ENCODE data around the gene CUX1. TPM values are rescaled to one million over a fixed set of nuclear protein-coding genes. Genes with fewer than 3 reads are reported as not detected.
A peak's percentile ranks its signal among the peaks of the same experiment; 100 is the strongest.

The CUX1 gene, protein sequence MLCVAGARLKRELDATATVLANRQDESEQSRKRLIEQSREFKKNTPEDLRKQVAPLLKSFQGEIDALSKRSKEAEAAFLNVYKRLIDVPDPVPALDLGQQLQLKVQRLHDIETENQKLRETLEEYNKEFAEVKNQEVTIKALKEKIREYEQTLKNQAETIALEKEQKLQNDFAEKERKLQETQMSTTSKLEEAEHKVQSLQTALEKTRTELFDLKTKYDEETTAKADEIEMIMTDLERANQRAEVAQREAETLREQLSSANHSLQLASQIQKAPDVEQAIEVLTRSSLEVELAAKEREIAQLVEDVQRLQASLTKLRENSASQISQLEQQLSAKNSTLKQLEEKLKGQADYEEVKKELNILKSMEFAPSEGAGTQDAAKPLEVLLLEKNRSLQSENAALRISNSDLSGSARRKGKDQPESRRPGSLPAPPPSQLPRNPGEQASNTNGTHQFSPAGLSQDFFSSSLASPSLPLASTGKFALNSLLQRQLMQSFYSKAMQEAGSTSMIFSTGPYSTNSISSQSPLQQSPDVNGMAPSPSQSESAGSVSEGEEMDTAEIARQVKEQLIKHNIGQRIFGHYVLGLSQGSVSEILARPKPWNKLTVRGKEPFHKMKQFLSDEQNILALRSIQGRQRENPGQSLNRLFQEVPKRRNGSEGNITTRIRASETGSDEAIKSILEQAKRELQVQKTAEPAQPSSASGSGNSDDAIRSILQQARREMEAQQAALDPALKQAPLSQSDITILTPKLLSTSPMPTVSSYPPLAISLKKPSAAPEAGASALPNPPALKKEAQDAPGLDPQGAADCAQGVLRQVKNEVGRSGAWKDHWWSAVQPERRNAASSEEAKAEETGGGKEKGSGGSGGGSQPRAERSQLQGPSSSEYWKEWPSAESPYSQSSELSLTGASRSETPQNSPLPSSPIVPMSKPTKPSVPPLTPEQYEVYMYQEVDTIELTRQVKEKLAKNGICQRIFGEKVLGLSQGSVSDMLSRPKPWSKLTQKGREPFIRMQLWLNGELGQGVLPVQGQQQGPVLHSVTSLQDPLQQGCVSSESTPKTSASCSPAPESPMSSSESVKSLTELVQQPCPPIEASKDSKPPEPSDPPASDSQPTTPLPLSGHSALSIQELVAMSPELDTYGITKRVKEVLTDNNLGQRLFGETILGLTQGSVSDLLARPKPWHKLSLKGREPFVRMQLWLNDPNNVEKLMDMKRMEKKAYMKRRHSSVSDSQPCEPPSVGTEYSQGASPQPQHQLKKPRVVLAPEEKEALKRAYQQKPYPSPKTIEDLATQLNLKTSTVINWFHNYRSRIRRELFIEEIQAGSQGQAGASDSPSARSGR (N-terminal part only)
- 100 to 1,000 TPM in 2 of 4 donors, 10 to 100 TPM in 2; 56.9 to 124 (median 93.2) TPM for total RNA-seq

DNA sequence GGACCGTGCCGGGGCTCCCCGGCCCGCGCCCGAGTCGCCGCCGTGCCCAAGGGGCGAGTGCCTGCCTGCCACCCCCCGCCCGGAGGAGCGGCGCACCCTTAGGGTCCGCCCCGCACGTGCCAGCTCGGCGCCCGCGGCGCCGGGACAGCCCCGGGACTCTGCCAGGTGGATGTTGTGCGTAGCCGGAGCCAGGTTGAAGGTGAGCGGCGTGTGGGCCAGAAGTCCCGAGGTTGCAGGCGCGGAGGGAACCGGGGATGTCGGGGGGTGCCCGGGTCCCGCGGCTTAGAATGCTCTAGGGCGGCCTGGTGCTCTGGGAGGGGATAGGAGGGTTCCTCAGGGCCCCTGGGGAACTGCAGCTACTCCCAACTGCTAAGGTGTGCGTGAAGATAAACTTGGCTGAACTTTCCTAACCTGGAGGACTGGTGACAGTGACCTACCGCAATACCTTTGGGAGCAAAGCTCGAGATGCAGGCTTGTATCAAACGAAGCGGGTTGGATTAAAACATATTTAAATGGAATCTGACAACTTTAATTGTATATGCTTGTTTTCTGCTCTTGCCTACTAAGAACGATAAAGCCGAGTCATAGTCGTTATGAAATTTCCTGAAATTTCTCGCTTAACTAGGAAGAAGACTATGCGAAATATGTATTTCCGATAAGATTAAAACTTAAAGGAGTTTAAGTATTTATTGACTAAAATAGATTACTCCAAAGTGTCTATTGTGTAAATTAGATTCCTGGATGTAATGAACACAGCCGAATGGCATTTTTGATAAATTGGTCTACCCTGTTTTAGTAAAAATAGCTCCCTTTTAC, at the start of gene CUX1:
CUX1 (plus strand) TSS at position 156 of the 816 bp plus-strand sequence; CDS start at position 170, 14 bp downstream.
- peak within 1 kb of the TSS; percentile 81 to 86 (median 82) for H3K27ac ChIP-seq
- H3K4me1 ChIP-seq = peaks cover 7 to 34% (median 17%) of the 10 kb centered on the region in 4 donors
- TF ChIP-seq, protein P1, sequence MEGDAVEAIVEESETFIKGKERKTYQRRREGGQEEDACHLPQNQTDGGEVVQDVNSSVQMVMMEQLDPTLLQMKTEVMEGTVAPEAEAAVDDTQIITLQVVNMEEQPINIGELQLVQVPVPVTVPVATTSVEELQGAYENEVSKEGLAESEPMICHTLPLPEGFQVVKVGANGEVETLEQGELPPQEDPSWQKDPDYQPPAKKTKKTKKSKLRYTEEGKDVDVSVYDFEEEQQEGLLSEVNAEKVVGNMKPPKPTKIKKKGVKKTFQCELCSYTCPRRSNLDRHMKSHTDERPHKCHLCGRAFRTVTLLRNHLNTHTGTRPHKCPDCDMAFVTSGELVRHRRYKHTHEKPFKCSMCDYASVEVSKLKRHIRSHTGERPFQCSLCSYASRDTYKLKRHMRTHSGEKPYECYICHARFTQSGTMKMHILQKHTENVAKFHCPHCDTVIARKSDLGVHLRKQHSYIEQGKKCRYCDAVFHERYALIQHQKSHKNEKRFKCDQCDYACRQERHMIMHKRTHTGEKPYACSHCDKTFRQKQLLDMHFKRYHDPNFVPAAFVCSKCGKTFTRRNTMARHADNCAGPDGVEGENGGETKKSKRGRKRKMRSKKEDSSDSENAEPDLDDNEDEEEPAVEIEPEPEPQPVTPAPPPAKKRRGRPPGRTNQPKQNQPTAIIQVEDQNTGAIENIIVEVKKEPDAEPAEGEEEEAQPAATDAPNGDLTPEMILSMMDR (IDR thresholded peaks at IDR 0.05) = peak in 1 of 5 experiments; percentile 14
- no peak for TF ChIP-seq EP300 (IDR thresholded peaks at IDR 0.05; ENCODE audit: low read depth)
- in situ Hi-C loops (cut with MboI; ENCODE audit: low pct_ligation_motif_present in 1 of 4, low pct_unique_long_range_greater_than_20kb in 1 of 4, low sequenced_read_pairs in 3 of 4) (loop anchor here in 1 of 4 donors (10.0 kb wide), 1 partner anchor 133 kb away; no protein-coding TSS in a partner anchor), intact Hi-C loops (cut with DNase I; ENCODE audit: low total_unique reads) (loop anchor here (10.0 kb wide), 3 partner anchors 67 to 307 kb away; no protein-coding TSS in a partner anchor)
- 14 to 60% methylated on average over 8 to 48 of the region's 49 CpGs for WGBS, 2 donors (ENCODE audit: low coverage in 1 of 2)
- H3K27me3 ChIP-seq = no peaks in the 10 kb centered on the region
- peak within 1 kb of the TSS; percentile 83 to 99 (median 90) for H3K4me3 ChIP-seq
- H3K36me3 ChIP-seq = no peaks in the 10 kb centered on the region
- peak; percentile 59 for DNase-seq
- H3K9me3 ChIP-seq = no peaks in the 10 kb centered on the region

DNA sequence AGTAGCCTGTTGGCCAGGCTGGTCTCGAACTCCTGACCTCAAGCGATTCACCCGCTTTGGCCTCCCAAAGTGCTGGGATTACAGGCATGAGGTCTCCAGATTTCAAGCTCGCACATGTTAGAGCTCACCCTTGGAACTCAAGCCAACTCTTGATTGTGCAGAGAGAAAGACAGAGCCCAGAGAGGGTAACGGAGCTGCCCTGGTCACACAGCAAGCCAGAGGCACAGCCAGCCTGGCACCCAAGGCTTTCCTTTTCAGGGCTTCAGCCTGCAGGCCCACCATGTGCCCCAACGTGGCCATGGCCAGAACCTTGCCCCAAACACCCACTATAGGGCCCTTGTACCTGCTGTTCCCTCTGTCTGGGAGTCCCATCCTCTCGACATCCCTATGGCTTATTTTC, 49.1 kb upstream of the CUX1 start:
- no peak overlapping the region for H3K27ac ChIP-seq
- no peak overlapping the region for H3K4me3 ChIP-seq
- intact Hi-C loops (cut with DNase I; ENCODE audit: low total_unique reads) = no loop called here
- no peaks in the 10 kb centered on the region for H3K9me3 ChIP-seq
- H3K36me3 ChIP-seq = no peaks in the 10 kb centered on the region
- no peak for DNase-seq
- TF ChIP-seq, protein P1 (IDR thresholded peaks at IDR 0.05) = no peak
- TF ChIP-seq POLR2A (IDR thresholded peaks at IDR 0.05) = no peak
- TF ChIP-seq EP300 (IDR thresholded peaks at IDR 0.05; ENCODE audit: low read depth) = no peak
- TF ChIP-seq POLR2AphosphoS5 (IDR thresholded peaks at IDR 0.05) = no peak
- in situ Hi-C loops (cut with MboI; ENCODE audit: low pct_ligation_motif_present in 1 of 4, low pct_unique_long_range_greater_than_20kb in 1 of 4, low sequenced_read_pairs in 3 of 4) = no loop called here
- peaks cover 5% of the 10 kb centered on the region for H3K27me3 ChIP-seq
- H3K4me1 ChIP-seq = no peaks in the 10 kb centered on the region
- 90% methylated on average over 7 of the region's 7 CpGs; no CpG with 5 or more reads in 1 of the 2 donors for WGBS, 2 donors (ENCODE audit: low coverage in 1 of 2)

DNA sequence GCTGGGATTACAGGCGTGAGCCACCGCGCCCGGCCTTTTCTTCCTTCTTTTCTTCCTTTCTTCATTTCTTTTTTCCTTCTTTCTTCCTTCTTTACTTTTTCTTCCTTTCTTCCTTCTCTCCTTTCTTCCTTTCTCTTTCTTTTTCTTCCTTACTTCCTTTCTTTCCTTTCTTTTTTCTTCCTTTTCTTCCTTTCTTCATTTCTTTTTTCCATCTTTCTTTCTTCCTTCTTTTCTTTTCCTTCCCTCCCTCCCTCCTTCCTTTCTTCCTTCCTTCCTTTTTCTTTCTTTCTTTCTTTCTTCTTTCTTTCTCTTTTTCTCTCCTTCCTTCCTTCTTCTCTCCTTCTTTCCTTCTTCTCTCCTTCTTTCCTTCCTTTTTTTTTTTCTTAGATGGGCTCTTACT, 47.0 kb upstream of the CUX1 start:
- in situ Hi-C loops (cut with MboI; ENCODE audit: low pct_ligation_motif_present in 1 of 4, low pct_unique_long_range_greater_than_20kb in 1 of 4, low sequenced_read_pairs in 3 of 4) = no loop called here
- TF ChIP-seq POLR2AphosphoS5 (IDR thresholded peaks at IDR 0.05) (no peak), POLR2A (IDR thresholded peaks at IDR 0.05) (no peak)
- TF ChIP-seq, protein P1 (IDR thresholded peaks at IDR 0.05) = no peak
- Histone ChIP-seq H3K27ac (no peak overlapping the region), H3K27me3 (peaks cover 5% of the 10 kb centered on the region), H3K36me3 (no peaks in the 10 kb centered on the region), H3K4me1 (no peaks in the 10 kb centered on the region), H3K9me3 (no peaks in the 10 kb centered on the region), H3K4me3 (no peak overlapping the region)
- WGBS, 2 donors (ENCODE audit: low coverage in 1 of 2) = 97 to 100% methylated on average over 3 to 4 of the region's 4 CpGs
- intact Hi-C loops (cut with DNase I; ENCODE audit: low total_unique reads) = no loop called here
- DNase-seq = no peak
